ENCODE data around the gene NTM.

The NTM gene

DNA sequence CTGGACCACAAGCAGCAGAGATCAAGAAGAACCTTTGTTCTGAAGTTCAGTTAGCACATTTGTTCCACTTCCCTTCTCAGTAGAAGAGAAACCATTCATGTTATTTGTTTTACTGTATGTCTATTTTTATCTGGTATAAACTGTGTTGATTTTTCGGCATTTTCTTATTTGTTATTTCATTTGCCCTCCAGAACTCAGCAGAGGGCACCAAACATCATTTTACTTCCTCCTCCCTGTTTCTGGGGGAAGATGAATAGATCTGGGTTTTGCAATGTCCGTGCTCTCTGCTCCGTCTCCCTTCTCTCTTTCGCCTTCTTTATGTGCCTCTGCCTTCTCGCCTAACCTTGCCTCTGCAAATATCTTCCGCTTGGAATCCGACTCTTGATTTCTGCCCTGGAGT, 366.9 kb downstream of the NTM start:
- Histone ChIP-seq H3K27me3 (ENCODE audit: low read depth, low read length) (peaks cover 29% of the 10 kb centered on the region), H3K4me3 (ENCODE audit: low read length) (no peak overlapping the region), H4K20me1 (ENCODE audit: insufficient read depth, low read length) (no peaks in the 10 kb centered on the region), H3K4me1 (ENCODE audit: low read length) (no peaks in the 10 kb centered on the region), H3K4me2 (ENCODE audit: low read length) (no peak overlapping the region), H3K27ac (ENCODE audit: low read length) (no peak overlapping the region), H3K79me2 (ENCODE audit: low read length) (no peaks in the 10 kb centered on the region), H3K9me3 (ENCODE audit: insufficient read depth, low read length) (no peaks in the 10 kb centered on the region), H2AFZ (ENCODE audit: low read depth, low read length) (no peak overlapping the region), H3K9ac (ENCODE audit: low read length) (no peak overlapping the region), H3K36me3 (replicated peaks; ENCODE audit: low read depth, low read length) (no peaks in the 10 kb centered on the region)
- TF ChIP-seq, protein P1, sequence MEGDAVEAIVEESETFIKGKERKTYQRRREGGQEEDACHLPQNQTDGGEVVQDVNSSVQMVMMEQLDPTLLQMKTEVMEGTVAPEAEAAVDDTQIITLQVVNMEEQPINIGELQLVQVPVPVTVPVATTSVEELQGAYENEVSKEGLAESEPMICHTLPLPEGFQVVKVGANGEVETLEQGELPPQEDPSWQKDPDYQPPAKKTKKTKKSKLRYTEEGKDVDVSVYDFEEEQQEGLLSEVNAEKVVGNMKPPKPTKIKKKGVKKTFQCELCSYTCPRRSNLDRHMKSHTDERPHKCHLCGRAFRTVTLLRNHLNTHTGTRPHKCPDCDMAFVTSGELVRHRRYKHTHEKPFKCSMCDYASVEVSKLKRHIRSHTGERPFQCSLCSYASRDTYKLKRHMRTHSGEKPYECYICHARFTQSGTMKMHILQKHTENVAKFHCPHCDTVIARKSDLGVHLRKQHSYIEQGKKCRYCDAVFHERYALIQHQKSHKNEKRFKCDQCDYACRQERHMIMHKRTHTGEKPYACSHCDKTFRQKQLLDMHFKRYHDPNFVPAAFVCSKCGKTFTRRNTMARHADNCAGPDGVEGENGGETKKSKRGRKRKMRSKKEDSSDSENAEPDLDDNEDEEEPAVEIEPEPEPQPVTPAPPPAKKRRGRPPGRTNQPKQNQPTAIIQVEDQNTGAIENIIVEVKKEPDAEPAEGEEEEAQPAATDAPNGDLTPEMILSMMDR (IDR thresholded peaks at IDR 0.05; ENCODE audit: low read depth, low read length): no peak
- TF ChIP-seq EZH2phosphoT487 (IDR thresholded peaks at IDR 0.05; ENCODE audit: low read depth): no peak

DNA sequence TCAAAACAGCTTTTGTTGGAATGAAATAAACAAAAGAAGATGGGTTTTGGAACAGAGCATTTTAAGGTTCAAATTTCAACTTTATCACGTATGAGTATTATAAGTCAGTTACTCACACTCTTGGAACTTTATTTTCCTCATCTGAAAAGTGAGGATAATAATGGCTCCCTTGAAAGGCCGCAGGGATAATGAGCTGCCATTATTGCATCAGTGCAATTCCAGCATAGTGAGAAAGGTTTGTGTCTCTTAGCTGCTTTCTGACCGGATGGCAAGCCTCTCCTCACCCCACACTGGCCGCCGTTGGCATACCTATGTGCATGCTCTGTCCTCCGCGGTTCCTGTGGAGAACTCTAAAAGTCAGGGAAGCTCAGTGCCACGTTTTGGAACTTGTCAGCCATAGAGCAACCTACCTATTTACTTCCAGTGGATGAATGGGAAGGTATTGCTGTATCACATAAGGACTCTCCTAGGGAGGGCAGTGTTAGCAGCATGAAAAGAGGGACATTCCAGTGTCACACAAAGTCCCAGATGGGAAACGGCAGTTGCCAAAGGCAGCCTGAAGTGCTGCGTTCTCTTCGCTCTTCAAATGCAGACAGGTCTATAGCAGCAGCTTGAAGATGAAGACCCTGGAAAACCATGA, 368.9 kb downstream of the NTM start:
- Histone ChIP-seq H4K20me1 (ENCODE audit: insufficient read depth, low read length) (no peaks in the 10 kb centered on the region), H3K36me3 (replicated peaks; ENCODE audit: low read depth, low read length) (no peaks in the 10 kb centered on the region), H3K4me2 (ENCODE audit: low read length) (no peak overlapping the region), H3K79me2 (ENCODE audit: low read length) (no peaks in the 10 kb centered on the region), H3K9ac (ENCODE audit: low read length) (no peak overlapping the region), H3K4me3 (ENCODE audit: low read length) (no peak overlapping the region), H3K9me3 (ENCODE audit: insufficient read depth, low read length) (no peaks in the 10 kb centered on the region), H3K27ac (ENCODE audit: low read length) (no peak overlapping the region), H3K27me3 (ENCODE audit: low read depth, low read length) (peaks cover 30% of the 10 kb centered on the region), H3K4me1 (ENCODE audit: low read length) (no peaks in the 10 kb centered on the region), H2AFZ (ENCODE audit: low read depth, low read length) (no peak overlapping the region)
- TF ChIP-seq, protein P1 (IDR thresholded peaks at IDR 0.05; ENCODE audit: low read depth, low read length): no peak
- TF ChIP-seq EZH2phosphoT487 (IDR thresholded peaks at IDR 0.05; ENCODE audit: low read depth): no peak

GRCh38 chr11:131744847-131745246, 374.4 kb downstream of the NTM start:
- Histone ChIP-seq H2AFZ (ENCODE audit: low read depth, low read length) (no peak overlapping the region), H3K36me3 (replicated peaks; ENCODE audit: low read depth, low read length) (no peaks in the 10 kb centered on the region), H4K20me1 (ENCODE audit: insufficient read depth, low read length) (no peaks in the 10 kb centered on the region), H3K9ac (ENCODE audit: low read length) (no peak overlapping the region), H3K9me3 (ENCODE audit: insufficient read depth, low read length) (no peaks in the 10 kb centered on the region), H3K4me2 (ENCODE audit: low read length) (no peak overlapping the region), H3K4me1 (ENCODE audit: low read length) (no peaks in the 10 kb centered on the region), H3K4me3 (ENCODE audit: low read length) (no peak overlapping the region), H3K27me3 (ENCODE audit: low read depth, low read length) (peaks cover 9% of the 10 kb centered on the region), H3K27ac (ENCODE audit: low read length) (no peak overlapping the region), H3K79me2 (ENCODE audit: low read length) (no peaks in the 10 kb centered on the region)
- no peak for TF ChIP-seq EZH2phosphoT487 (IDR thresholded peaks at IDR 0.05; ENCODE audit: low read depth)
- TF ChIP-seq, protein P1 (IDR thresholded peaks at IDR 0.05; ENCODE audit: low read depth, low read length): no peak

DNA sequence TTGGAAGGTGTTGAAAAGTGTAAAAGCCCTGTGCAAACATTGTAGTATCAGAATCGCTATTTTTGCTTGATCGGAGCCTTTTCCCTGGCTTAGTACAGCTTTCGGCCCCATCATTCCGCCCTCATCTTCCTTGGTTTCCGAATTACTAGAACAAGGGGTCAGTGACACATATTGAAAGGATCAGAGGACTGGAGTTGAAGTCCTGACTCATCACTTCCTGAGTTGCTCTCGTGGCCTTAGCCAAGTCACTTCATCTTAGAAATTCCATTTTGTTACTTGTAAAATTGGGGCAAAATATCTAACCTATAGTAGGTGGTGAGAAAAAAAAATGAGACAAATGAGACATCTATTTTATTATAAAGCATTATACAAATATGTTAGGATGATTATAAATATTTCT, 375.0 kb downstream of the NTM start:
- no peak overlapping the region for H3K4me3 ChIP-seq (ENCODE audit: low read length)
- H3K36me3 ChIP-seq (replicated peaks; ENCODE audit: low read depth, low read length): no peaks in the 10 kb centered on the region
- no peaks in the 10 kb centered on the region for H3K79me2 ChIP-seq (ENCODE audit: low read length)
- H3K4me1 ChIP-seq (ENCODE audit: low read length): no peaks in the 10 kb centered on the region
- H3K27ac ChIP-seq (ENCODE audit: low read length): no peak overlapping the region
- no peak overlapping the region for H3K9ac ChIP-seq (ENCODE audit: low read length)
- H3K4me2 ChIP-seq (ENCODE audit: low read length): no peak overlapping the region
- no peaks in the 10 kb centered on the region for H3K9me3 ChIP-seq (ENCODE audit: insufficient read depth, low read length)
- H4K20me1 ChIP-seq (ENCODE audit: insufficient read depth, low read length): no peaks in the 10 kb centered on the region
- H2AFZ ChIP-seq (ENCODE audit: low read depth, low read length): no peak overlapping the region
- TF ChIP-seq, protein P1 (IDR thresholded peaks at IDR 0.05; ENCODE audit: low read depth, low read length): no peak
- TF ChIP-seq EZH2phosphoT487 (IDR thresholded peaks at IDR 0.05; ENCODE audit: low read depth): no peak
- peaks cover 7% of the 10 kb centered on the region; the same call in 1 of the 2 replicates for H3K27me3 ChIP-seq (ENCODE audit: low read depth, low read length)

Data from OCI-LY3 (cell line).